ENCODE data around the gene ZNF281.
"Not testable (repeated sequence)": the region's sequence is repeated elsewhere in the genome, so short reads cannot be mapped to it uniquely, and the experiment has no call there.

ZNF281 gene

GRCh38 chr1:200442537-200443156, 32.8 kb upstream of the ZNF281 start:
- TF ChIP-seq CTCF (IDR thresholded peaks at IDR 0.05; ENCODE audit: poor library complexity, severe bottlenecking) = no peak
- Histone ChIP-seq H3K27ac (ENCODE audit: poor library complexity, severe bottlenecking) (no peak overlapping the region), H3K4me1 (ENCODE audit: insufficient read depth, poor library complexity, severe bottlenecking) (peaks cover 8% of the 10 kb centered on the region), H3K27me3 (ENCODE audit: insufficient read depth, poor library complexity, severe bottlenecking) (no peaks in the 10 kb centered on the region), H3K36me3 (ENCODE audit: low read depth) (no peaks in the 10 kb centered on the region), H3K4me3 (ENCODE audit: severe bottlenecking) (no peak overlapping the region), H3K9me3 (ENCODE audit: severe bottlenecking) (no peaks in the 10 kb centered on the region)
- DNase-seq (ENCODE audit: low spot score) (no peak), ATAC-seq (ENCODE audit: low read depth) (peak; percentile 31; the same call in 2 of the 3 replicates)

GRCh38 chr1:200442023-200442422, 32.2 kb upstream of the ZNF281 start:
- Histone ChIP-seq H3K4me3 (ENCODE audit: severe bottlenecking) (no peak overlapping the region), H3K36me3 (ENCODE audit: low read depth) (no peaks in the 10 kb centered on the region), H3K4me1 (ENCODE audit: insufficient read depth, poor library complexity, severe bottlenecking) (peaks cover 9% of the 10 kb centered on the region), H3K9me3 (ENCODE audit: severe bottlenecking) (no peaks in the 10 kb centered on the region), H3K27me3 (ENCODE audit: insufficient read depth, poor library complexity, severe bottlenecking) (no peaks in the 10 kb centered on the region), H3K27ac (ENCODE audit: poor library complexity, severe bottlenecking) (no peak overlapping the region)
- DNase-seq (ENCODE audit: low spot score) = no peak
- no peak for ATAC-seq (ENCODE audit: low read depth)
- TF ChIP-seq CTCF (IDR thresholded peaks at IDR 0.05; ENCODE audit: poor library complexity, severe bottlenecking) = no peak

GRCh38 chr1:200438911-200439310, 29.1 kb upstream of the ZNF281 start:
- DNase-seq (ENCODE audit: low spot score) (no peak), ATAC-seq (ENCODE audit: low read depth) (peak; percentile 27; the same call in 1 of the 3 replicates)
- no peak overlapping the region for H3K27ac ChIP-seq (ENCODE audit: poor library complexity, severe bottlenecking)
- peaks cover 9% of the 10 kb centered on the region for H3K4me1 ChIP-seq (ENCODE audit: insufficient read depth, poor library complexity, severe bottlenecking)
- H3K9me3 ChIP-seq (ENCODE audit: severe bottlenecking) = no peaks in the 10 kb centered on the region
- H3K27me3 ChIP-seq (ENCODE audit: insufficient read depth, poor library complexity, severe bottlenecking) = no peaks in the 10 kb centered on the region
- no peaks in the 10 kb centered on the region for H3K36me3 ChIP-seq (ENCODE audit: low read depth)
- TF ChIP-seq CTCF (IDR thresholded peaks at IDR 0.05; ENCODE audit: poor library complexity, severe bottlenecking) = no peak
- H3K4me3 ChIP-seq (ENCODE audit: severe bottlenecking) = no peak overlapping the region

- H3K27me3 ChIP-seq (ENCODE audit: insufficient read depth, poor library complexity, severe bottlenecking); H3K36me3 ChIP-seq (ENCODE audit: low read depth); H3K27ac ChIP-seq (ENCODE audit: poor library complexity, severe bottlenecking); DNase-seq (ENCODE audit: low spot score); ATAC-seq (ENCODE audit: low read depth); H3K4me3 ChIP-seq (ENCODE audit: severe bottlenecking); H3K4me1 ChIP-seq (ENCODE audit: insufficient read depth, poor library complexity, severe bottlenecking); H3K9me3 ChIP-seq (ENCODE audit: severe bottlenecking): not testable (repeated sequence)
These were observed 28.6 kb upstream of the ZNF281 start for GRCh38 chr1:200438413-200438812.

- TF ChIP-seq CTCF (IDR thresholded peaks at IDR 0.05; ENCODE audit: poor library complexity, severe bottlenecking) = no peak
- no peak for ATAC-seq (ENCODE audit: low read depth)
- H3K4me1 ChIP-seq (ENCODE audit: insufficient read depth, poor library complexity, severe bottlenecking) = peaks cover 9% of the 10 kb centered on the region
- H3K36me3 ChIP-seq (ENCODE audit: low read depth) = no peaks in the 10 kb centered on the region
- H3K27ac ChIP-seq (ENCODE audit: poor library complexity, severe bottlenecking) = no peak overlapping the region
- no peak overlapping the region for H3K4me3 ChIP-seq (ENCODE audit: severe bottlenecking)
- no peaks in the 10 kb centered on the region for H3K27me3 ChIP-seq (ENCODE audit: insufficient read depth, poor library complexity, severe bottlenecking)
- H3K9me3 ChIP-seq (ENCODE audit: severe bottlenecking) = no peaks in the 10 kb centered on the region
- DNase-seq (ENCODE audit: low spot score) = no peak
These were observed 27.8 kb upstream of the ZNF281 start for GRCh38 chr1:200437556-200438203.
